Activated CD4-positive, alpha-beta T cell treated with anti-CD3 and anti-CD28 coated beads, Interleukin-2, amount 50 U/mL, for 24 hours (primary cell): ENCODE measurements around the gene SCLY.

Source experiments
- DNase-seq, 2 donors: peaks; one replicate each; pipeline ENCODE4 v3.0.0-alpha.2; 2020; ENCODE audit warnings: low read depth in 1 of 2, low spot score in 1 of 2

Gene SCLY

GRCh38 chr2:238137885-238138284 is 77.1 kb downstream of the SCLY start:
- DNase-seq: no peak

- DNase-seq: no peak
These were observed 77.8 kb downstream of the SCLY start, which contains the start of gene KLHL30 for GRCh38 chr2:238138331-238139195. Gene KLHL30 (plus strand): TSS chr2:238138668. CDS start chr2:238140755, 2,087 bp downstream.

- DNase-seq: no peak
These were observed 78.6 kb downstream of the SCLY start for GRCh38 chr2:238139196-238140039.

- DNase-seq: no peak
These were observed 79.2 kb downstream of the SCLY start for GRCh38 chr2:238140040-238140439.

GRCh38 chr2:238140721-238141540 is 80.1 kb downstream of the SCLY start:
- DNase-seq: no peak

- DNase-seq: no peak
These were observed 80.9 kb downstream of the SCLY start for GRCh38 chr2:238141541-238142318.

- DNase-seq: no peak
These were observed 81.8 kb downstream of the SCLY start for GRCh38 chr2:238142382-238143205.

- no peak for DNase-seq
These were observed 82.6 kb downstream of the SCLY start for GRCh38 chr2:238143239-238143951.

- DNase-seq: no peak
These were observed 83.5 kb downstream of the SCLY start for GRCh38 chr2:238144262-238144661.

- no peak for DNase-seq
These were observed 84.2 kb downstream of the SCLY start for GRCh38 chr2:238145046-238145445.

GRCh38 chr2:238145851-238146250 is 85.0 kb downstream of the SCLY start:
- DNase-seq: no peak

- DNase-seq: no peak
These were observed 86.2 kb downstream of the SCLY start for GRCh38 chr2:238146884-238147544.

- no peak for DNase-seq
These were observed 88.2 kb downstream of the SCLY start for GRCh38 chr2:238148981-238149380.
